Measurements from ENCODE around the gene FBRS.

The FBRS gene

GRCh38 chr16:30641378-30641982 is 16.8 kb upstream of the FBRS start:
- no peak for DNase-seq (ENCODE audit: extremely low read depth in 1 of 2, low read depth in 1 of 2)

GRCh38 chr16:30644334-30644830 is 13.8 kb upstream of the FBRS start:
- DNase-seq (ENCODE audit: extremely low read depth in 1 of 2, low read depth in 1 of 2): no peak

- DNase-seq (ENCODE audit: extremely low read depth in 1 of 2, low read depth in 1 of 2): no peak
Observed at GRCh38 chr16:30645727-30646126, 12.5 kb upstream of the FBRS start.

- no peak for DNase-seq (ENCODE audit: extremely low read depth in 1 of 2, low read depth in 1 of 2)
Observed at GRCh38 chr16:30647274-30647571, 11.0 kb upstream of the FBRS start.

DNA sequence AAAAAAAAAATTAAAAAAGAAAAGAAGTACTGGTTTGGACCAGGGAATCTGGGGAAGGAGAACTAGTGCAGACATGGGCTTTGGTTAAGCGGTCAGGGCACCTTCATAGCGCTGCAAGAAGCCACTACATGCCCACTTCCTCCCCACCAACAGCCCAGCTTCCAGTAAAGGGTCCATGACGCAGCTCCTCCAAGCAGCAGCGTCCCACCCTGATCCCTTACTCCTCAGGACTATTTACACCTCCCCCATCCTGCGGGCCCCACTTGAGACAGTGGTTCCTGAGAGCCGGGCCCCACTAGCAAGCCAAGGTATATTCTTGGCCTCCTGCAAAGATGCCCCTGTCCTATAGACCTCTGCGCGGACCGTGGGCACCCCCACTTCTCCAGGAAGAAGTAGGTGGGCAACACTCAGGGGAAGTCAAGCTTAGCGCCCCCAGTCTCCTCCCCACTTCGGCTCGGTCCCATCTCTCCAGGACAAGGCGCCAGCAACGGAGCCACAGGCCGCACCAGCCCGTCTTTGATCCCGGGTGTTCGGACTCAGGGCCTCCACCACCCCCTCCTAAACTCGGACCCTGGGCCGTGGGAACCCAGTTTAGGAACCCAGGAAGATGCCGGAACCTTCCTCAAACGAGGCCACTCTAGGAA is 8.4 kb upstream of the FBRS start:
- DNase-seq (ENCODE audit: extremely low read depth in 1 of 2, low read depth in 1 of 2): no peak

DNA sequence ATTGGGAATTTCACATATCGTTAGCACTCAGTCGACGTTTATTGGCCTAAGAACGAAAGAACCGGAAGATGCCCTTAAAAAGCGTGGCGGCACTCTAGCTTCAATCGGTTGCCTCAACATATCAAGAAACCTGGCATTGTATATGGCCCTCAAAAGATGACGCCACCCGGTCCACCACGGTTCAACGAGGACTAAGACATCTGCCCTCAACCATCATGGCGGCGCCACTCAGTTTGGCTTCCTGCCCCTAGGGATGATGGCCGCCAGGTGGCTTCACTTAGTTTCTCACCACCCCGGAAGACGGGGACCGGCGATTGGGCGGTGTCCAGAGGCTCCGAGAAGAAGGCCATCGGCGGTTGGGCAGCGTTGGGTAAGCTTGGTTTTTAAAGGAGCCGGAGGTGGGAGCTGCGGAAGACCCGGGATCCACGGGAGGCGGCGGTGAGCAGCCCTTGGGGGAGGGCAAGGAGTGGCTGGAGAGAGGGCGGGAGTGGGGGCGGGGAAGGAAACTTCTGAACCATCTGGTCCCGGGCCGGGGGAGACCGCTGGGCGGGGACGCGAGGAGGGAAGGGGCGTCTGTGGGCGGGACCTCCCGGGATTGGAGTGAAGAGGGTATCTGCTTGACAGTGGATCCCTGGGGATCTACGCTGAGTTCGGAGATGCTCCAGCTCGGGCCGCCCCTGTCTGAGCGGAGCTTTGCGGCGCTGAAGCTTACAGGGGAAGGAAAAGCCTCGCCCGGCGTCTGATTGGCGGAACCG is 7.7 kb upstream of the FBRS start, which contains the start of gene PRR14:
Gene PRR14, plus strand, starts transcription at position 592 of the 755 bp plus-strand sequence. CDS start 686 bp downstream, outside the sequence.
- peak; percentile 96 to 98 for DNase-seq (ENCODE audit: extremely low read depth in 1 of 2, low read depth in 1 of 2)

GRCh38 chr16:30651124-30652004 is 6.9 kb upstream of the FBRS start:
- peak; percentile 27 to 61 for DNase-seq (ENCODE audit: extremely low read depth in 1 of 2, low read depth in 1 of 2)

GRCh38 chr16:30652005-30652296 is 6.3 kb upstream of the FBRS start:
- no peak for DNase-seq (ENCODE audit: extremely low read depth in 1 of 2, low read depth in 1 of 2)

DNA sequence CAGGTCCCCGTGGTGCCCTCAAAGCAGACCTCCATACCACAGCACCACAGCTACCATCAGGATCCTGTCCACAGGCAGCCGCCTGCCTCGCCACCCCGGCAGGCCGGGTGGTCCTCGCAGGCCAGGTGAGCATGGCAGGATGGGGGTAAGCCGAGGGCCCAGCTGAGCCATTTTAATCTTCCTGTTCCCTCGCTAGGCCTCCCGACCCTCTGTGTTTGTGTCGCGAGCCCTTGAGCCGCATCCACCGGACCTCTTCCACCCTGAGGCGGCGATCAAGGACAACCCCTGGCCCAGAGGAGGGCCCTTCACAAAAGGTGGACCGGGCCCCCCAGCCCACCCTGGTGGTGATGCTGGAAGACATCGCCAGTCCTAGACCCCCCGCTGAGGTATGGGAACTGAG is 5.5 kb upstream of the FBRS start:
- DNase-seq (ENCODE audit: extremely low read depth in 1 of 2, low read depth in 1 of 2): no peak

GRCh38 chr16:30654856-30655255 is 3.4 kb upstream of the FBRS start:
- DNase-seq (ENCODE audit: extremely low read depth in 1 of 2, low read depth in 1 of 2): no peak

GRCh38 chr16:30655815-30656347 is 2.4 kb upstream of the FBRS start:
- no peak for DNase-seq (ENCODE audit: extremely low read depth in 1 of 2, low read depth in 1 of 2)

DNA sequence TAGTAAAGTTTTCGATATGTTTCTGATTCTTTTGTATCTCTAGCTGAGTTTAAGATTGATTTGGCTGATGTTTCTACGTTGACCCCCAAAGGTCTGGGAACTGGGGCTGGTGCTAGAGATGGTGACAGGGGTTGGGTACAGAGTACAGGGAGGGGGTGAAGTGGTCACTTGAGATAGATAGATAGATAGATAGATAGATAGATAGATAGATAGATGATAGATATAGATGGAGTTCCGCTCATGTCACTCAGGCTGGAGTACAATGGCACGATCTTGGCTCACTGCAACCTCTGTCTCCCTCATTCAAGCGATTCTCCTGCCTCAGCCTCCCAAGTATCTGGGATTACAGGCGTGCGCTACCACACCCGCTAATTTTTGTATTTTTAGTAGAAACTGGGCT is 1.8 kb upstream of the FBRS start:
- no peak for DNase-seq (ENCODE audit: extremely low read depth in 1 of 2, low read depth in 1 of 2)

- no peak for DNase-seq (ENCODE audit: extremely low read depth in 1 of 2, low read depth in 1 of 2)
Observed at GRCh38 chr16:30656974-30657865, 1.0 kb upstream of the FBRS start.

DNA sequence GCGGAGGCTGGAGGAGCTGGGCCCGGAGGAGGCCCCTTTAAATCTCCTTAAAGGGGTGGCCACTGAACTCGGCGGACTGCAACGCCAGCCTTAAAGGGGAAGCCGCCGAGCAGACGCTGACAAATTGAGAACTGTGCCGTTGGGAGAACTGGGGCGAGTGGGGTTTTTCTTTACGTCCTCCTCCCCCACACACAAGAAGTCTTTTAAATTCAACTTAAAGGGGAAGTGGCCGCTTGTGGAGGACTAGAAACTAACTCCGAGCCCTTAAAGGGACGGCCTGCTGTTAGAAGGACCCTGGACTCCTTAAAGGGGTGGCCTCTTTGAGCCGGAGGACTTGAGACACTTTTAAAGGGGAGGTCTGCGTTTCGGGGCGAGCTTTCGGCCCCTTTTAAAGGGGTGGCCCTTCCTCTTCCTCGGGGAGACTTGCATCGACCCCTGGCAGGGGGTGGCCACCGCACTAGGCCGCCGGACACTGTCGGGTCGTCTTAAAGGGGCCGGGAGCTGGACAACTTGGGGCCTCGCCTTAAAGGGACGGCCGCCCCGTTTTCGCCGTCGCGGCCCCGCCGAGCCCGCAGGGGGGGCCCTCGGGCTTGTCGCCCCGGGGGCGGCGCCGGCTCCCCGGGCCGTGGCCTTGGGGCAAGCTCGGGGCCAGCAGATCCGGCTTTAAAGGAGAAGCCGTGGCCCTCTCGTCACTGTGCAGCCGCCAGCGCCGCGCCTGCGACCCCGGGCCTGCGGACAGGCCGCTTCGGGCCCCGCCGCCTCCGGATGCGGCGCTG is 688 bp downstream of the FBRS start:
- DNase-seq (ENCODE audit: extremely low read depth in 1 of 2, low read depth in 1 of 2): peak in 1 of 2 donors; percentile 47

DNA sequence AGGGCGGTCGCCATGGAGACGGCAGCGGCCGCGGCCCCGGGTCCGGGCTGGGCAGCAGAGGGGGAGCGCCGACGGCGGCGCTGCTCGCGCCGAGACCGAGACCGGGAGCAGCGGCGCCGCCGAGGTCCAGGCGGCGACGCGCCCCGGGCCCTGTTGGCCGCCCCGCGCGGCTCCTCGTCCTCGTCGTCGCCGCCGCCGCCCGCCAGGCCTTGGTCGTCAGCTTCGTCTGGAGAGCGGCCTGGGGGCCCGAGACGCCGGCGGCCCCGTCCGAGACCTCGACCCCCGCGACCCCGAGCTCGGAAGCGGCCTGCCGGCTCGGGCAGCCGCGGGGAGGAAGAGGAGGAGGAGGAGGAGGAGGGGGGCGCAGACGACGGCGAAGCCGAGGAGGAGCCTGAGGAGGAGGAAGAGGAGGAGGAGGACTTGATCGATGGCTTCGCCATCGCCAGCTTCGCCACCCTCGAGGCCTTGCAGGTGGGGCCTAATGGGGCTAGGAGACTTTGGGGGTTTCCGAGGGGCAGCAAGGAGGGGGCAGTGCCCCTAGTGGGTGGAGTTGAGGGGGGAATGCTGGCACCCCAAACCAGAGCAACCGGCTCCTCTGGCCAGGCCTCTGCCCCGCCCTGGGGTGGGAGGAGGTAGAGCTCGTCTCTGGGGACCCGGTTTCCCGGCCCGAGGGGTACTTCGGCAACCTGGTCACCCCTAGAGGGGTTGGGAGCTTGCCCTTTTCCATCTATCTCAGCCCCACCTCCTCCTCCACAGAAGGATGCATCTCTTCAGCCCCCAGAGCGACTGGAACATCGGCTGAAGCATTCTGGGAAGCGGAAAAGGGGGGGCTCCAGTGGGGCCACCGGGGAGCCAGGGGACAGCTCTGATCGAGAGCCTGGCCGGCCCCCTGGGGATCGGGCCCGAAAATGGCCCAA is 1.5 kb downstream of the FBRS start:
- DNase-seq (ENCODE audit: extremely low read depth in 1 of 2, low read depth in 1 of 2): peak in 1 of 2 donors; percentile 29

DNA sequence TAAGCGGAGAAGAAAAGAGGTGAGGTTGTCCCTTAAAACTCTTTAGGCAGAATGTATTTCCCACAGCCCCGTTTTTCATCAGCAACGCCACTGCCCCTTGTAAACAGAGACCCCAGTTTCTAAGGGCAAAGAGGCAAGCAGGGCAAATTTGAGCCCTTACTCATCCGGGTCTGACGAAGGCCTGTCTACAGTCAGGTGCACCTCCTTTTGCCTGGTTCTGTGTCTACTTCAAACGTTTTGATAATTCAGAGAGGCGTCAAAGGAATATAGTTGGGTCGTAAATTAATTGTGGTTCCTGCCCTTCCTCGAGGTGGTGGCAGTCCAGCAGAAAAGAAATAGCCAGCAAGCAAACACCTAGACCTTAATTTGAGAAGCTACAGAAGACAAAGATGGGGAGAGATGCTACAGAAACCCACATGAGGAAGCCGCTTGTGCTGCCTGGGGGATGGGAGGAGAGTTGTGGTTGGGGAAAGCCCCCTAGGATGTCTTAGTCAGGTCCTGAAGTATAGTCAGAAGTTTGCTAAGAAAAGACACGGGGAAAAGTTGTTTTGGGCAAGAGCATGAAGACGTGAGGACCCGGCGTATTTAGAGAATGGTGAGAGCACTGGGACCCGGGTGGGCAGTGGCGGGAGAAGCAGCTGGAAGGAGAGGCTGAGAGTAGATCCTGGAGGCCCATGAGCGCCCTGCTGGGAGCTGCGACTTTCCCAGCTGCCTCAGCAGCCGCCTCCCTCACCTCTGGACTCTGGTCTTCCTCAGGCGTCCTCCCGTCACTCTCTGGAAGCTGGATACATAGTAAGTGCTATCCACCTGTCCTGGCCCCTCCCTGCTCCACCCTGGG is 2.4 kb downstream of the FBRS start:
- peak; percentile 55 to 60 for DNase-seq (ENCODE audit: extremely low read depth in 1 of 2, low read depth in 1 of 2)

GRCh38 chr16:30662449-30662848 is 4.2 kb downstream of the FBRS start:
- no peak for DNase-seq (ENCODE audit: extremely low read depth in 1 of 2, low read depth in 1 of 2)

All from activated CD8-positive, alpha-beta memory T cell treated with anti-CD3 and anti-CD28 coated beads for 1 hour (primary cell).